Activated CD8-positive, alpha-beta memory T cell treated with anti-CD3 and anti-CD28 coated beads, Interleukin-2, amount 50 U/mL, for 48 hours (primary cell): ENCODE data around the gene SP6.

ENCODE experiments used
- DNase-seq: peaks from one replicate; pipeline ENCODE4 v3.0.0-alpha.2; 2020

SP6 gene

GRCh38 chr17:47850692-47851573 is at the start of gene SP6:
Gene SP6 (minus strand): TSS chr17:47851163. CDS start chr17:47848429, 2,734 bp downstream.
- peak; percentile 77 for DNase-seq

GRCh38 chr17:47899643-47900042 is 48.7 kb upstream of the SP6 start:
- DNase-seq = no peak

- no peak for DNase-seq
Measured at GRCh38 chr17:47898241-47898640, 47.3 kb upstream of the SP6 start.

GRCh38 chr17:47897561-47897960 is 46.6 kb upstream of the SP6 start:
- DNase-seq = no peak

DNA sequence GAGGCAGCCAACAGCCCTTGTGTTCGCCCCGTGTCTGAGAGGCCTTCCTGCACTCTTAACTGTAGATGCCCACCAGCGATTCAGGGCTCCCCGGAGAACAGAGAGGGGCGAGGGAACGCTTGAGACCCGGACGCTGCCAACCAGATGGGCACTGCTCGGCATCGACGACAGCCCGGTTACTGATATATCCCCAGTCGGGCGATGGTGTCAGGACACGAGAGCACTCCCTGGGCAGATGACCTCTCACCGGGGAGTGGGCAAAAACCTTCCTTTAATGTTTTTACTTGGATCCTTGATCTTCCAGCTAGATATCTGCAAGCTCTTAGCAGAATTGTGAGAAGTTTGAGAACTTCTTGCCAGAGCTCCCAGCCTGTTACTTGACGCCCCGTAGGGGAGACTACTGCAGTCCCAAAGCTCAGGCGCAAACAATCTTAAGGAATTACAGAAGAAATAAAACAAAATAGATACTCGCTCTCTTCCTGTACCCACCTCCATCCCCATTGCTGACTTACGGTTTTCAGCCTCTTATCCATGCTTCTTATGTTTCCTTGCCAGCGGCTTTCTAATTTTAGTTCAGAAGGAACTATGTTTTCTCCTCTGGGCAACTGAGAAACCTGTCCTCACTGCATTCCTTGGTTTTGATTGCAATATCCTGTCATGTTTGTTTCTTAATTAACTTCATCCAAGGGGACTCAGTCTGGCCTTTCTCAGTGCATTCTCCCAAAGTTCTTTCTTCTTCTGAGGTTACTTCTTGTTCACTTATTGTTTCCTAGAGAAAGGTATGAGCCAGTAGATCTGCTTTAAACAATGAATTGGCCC is 45.9 kb upstream of the SP6 start:
- DNase-seq = no peak

- DNase-seq = peak; percentile 99
Measured at GRCh38 chr17:47895856-47896671, 45.1 kb upstream of the SP6 start, which contains the start of gene SP2. Gene SP2 (plus strand): TSS chr17:47896236. CDS start chr17:47896287, 51 bp downstream.

- no peak for DNase-seq
Measured at GRCh38 chr17:47895347-47895855, 44.4 kb upstream of the SP6 start.

- no peak for DNase-seq
Measured at GRCh38 chr17:47894498-47895346, 43.8 kb upstream of the SP6 start.

- DNase-seq = no peak
Measured at GRCh38 chr17:47891545-47892088, 40.7 kb upstream of the SP6 start.

DNA sequence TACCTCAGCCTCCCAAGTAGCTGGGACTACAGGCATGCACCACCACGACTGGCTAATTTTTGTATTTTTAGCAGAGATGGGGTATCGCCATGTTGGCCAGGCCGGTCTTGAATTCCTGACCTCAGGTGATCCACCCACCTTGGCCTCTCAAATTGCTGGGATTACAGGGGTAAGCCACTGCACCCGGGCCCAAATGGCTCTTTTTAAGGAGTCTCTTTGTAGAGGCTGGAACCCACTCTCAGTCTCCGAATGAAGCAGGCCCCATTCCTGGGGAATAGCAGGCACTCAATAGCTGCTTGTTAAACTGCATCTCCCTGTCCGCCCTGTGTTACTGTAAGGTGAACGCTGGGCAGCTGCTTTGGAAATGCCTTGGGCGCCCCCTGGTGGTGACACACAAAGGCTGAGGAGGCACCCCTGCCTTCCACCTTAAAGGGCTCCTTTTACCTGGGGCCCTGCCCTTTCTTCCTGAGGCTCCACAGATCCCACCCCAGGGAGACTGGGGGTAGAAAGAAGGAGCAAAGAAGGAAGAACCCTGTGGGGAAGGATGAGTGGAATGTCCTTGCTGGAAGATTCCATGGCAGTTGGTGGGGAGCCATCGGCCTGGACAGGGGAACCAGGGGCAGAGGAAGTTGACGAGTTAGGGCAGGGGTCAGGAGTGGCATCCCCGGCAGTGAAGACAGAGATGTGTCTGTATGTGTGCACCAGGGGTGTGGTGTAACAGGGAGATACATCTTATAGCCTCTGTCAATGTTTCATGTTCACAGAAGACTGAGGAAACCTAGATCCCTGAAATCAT is 39.0 kb upstream of the SP6 start:
- peak; percentile 99 for DNase-seq

- DNase-seq = no peak
Measured at GRCh38 chr17:47888293-47888692, 37.3 kb upstream of the SP6 start.

- DNase-seq = no peak
Measured at GRCh38 chr17:47884905-47885730, 34.2 kb upstream of the SP6 start.

GRCh38 chr17:47884427-47884740 is 33.4 kb upstream of the SP6 start:
- no peak for DNase-seq

DNA sequence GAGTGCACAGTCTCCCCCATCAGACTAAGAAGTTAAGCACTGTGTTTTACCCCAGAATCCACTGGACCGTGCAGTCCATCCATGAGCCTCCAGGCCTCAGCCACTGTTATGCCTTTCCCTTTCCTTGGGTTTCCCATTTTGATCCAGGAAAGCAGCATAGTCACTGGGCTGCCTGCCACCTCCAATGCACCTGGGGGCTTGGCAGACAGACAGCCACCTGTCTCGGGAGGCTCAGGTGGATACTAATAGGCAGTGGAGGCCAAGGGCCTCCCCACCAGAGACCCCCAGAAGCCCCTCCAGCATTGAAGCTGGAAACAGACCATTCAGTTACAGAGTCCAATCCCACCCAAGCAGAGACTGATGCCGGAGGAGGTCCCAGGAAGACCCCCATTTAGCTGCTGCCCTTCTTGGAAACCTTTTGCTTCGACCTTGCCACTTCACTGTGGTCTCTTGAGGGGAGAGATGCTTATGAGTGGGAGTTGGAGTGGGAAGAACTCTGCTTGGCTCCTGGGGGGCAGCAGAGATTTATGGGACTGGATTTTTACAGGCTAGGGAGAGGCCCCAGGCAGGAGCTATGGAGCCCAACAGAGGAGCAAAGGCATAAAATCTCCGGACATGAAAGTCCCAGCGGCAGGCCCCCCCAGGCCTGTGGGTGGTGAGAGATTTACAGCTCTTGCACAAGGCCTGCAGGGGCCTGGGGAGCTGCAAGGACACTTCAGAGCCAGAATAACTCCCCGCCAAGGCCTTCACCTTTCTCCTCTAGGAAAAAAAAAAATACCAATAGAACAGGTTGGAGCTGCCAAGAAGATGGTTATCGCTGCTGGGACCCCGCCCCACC is 32.8 kb upstream of the SP6 start:
- DNase-seq = no peak

GRCh38 chr17:47882695-47883588 is 32.0 kb upstream of the SP6 start:
- DNase-seq = no peak

DNA sequence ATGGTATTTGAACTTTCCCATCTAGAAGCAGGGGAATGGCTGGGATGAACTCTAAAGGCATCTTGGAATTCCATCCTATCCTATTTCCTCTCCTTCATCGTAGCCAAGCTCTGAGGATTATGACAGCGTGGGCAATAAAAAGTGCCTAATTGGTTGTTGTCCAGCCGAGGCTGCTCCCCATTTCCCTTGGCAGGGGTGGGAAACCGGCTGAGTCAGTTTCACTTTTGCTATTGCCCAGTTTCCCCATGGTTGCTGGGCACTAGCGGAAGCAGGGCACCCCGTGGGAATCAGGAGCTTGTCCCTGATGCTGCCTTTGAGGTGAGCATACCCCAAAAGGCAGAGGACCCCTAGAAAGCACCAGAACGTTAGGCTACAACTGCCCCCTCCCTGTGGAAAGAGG is 31.3 kb upstream of the SP6 start:
- DNase-seq = no peak

DNA sequence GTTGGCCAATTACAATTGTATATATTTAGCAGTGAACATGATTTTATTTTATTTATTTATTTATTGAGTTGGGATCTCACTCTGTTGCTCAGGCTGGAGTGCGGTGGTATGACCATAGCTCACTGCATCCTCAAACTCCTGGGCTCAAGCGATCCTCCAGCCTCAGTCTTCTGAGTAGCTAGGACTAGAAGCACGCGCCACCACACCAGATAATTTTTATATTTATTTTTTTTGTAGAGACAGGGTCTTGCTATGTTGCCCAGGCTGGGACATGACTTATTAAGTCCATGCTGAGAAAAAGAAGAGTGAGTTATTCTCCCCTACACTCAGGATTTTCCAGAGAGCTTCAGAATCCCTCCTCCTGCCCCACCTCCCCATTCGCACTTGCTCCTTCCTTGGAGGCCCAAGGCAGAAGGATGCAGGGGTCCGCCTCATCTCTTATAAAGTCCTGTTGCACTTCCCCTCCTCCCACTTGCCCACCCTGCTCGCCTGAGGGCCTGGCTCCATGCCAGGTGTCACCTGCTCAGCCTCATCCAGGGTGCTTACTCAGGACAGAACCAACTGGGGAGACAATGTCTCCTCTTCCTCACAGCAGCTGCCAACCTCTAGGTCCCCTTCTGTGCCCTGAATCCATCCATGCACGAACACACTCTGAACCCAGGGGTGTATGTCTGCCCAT is 29.0 kb upstream of the SP6 start:
- no peak for DNase-seq
